Kidney epithelial cell (primary cell): ENCODE data around the gene IL1RAPL1. TPM values are rescaled to one million over a fixed set of nuclear protein-coding genes. Genes with fewer than 3 reads are reported as not detected.

Source experiments
- DNase-seq: peaks from one replicate; pipeline ENCODE4 v3.0.0-alpha.2; 2010; ENCODE audit warnings: low read depth
- H3K27me3 ChIP-seq: 2 replicates; pipeline ENCODE4 v1.6.0; 2011; ENCODE audit warnings: low read length; ENCODE audit not compliant: control insufficient read depth, insufficient read depth
- H3K36me3 ChIP-seq: 2 replicates; pipeline ENCODE4 v1.5.1; 2011; ENCODE audit warnings: low read length; ENCODE audit not compliant: control insufficient read depth, insufficient read depth
- H3K4me3 ChIP-seq: 2 replicates; pipeline ENCODE4 v1.5.1; 2011; ENCODE audit warnings: low read depth, mild to moderate bottlenecking, control low read depth, low read length
- total RNA-seq: library from RNA; depleted of rRNA; stranded (reverse); fragments of >200 nt; gene quantifications from 2 replicates; pipeline ENCODE4 v1.2.3, GENCODE V29; 2015
- TF ChIP-seq, protein P1 (sequence below): IDR thresholded peaks from 2 replicates; pipeline ENCODE4 v1.5.1; 2011; ENCODE audit warnings: mild to moderate bottlenecking, moderate library complexity, low read length, control low read depth, inconsistent platforms; ENCODE audit not compliant: insufficient read depth, poor library complexity, severe bottlenecking

The IL1RAPL1 gene
- total RNA-seq, 1 donor from 2014 or later: not detected

DNA sequence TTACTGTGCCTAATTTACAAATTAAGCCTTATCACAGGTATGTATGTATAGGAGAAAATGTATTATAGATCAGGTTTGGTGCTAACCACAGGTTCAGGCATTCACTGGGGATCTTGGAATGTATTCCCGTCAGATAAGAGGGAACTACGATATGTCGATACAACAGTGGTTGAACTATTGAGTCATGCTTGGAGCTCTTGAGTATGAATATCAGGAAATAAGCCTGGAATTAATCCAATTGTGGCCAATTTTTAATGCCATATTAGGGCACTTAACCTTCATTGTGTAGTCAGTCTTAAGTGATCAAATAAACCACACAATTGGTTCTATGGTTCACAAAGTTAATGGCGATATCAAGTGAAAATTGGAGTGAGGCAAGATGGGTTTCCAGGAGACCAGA is 556.5 kb downstream of the IL1RAPL1 start:
- H3K36me3 ChIP-seq: no peaks in the 10 kb centered on the region
- DNase-seq: no peak
- TF ChIP-seq, protein P1, sequence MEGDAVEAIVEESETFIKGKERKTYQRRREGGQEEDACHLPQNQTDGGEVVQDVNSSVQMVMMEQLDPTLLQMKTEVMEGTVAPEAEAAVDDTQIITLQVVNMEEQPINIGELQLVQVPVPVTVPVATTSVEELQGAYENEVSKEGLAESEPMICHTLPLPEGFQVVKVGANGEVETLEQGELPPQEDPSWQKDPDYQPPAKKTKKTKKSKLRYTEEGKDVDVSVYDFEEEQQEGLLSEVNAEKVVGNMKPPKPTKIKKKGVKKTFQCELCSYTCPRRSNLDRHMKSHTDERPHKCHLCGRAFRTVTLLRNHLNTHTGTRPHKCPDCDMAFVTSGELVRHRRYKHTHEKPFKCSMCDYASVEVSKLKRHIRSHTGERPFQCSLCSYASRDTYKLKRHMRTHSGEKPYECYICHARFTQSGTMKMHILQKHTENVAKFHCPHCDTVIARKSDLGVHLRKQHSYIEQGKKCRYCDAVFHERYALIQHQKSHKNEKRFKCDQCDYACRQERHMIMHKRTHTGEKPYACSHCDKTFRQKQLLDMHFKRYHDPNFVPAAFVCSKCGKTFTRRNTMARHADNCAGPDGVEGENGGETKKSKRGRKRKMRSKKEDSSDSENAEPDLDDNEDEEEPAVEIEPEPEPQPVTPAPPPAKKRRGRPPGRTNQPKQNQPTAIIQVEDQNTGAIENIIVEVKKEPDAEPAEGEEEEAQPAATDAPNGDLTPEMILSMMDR: no peak

GRCh38 chrX:29145316-29145715 is 558.1 kb downstream of the IL1RAPL1 start:
- Histone ChIP-seq H3K27me3 (no peaks in the 10 kb centered on the region), H3K4me3 (no peak overlapping the region), H3K36me3 (no peaks in the 10 kb centered on the region)
- no peak for DNase-seq
- TF ChIP-seq, protein P1: no peak

More for the DNA sequence above, 556.5 kb downstream of the IL1RAPL1 start:
- Histone ChIP-seq H3K27me3 (no peaks in the 10 kb centered on the region), H3K4me3 (no peak overlapping the region)

GRCh38 chrX:29148511-29148910 is 561.3 kb downstream of the IL1RAPL1 start:
- DNase-seq: no peak
- TF ChIP-seq, protein P1: no peak
- Histone ChIP-seq H3K36me3 (no peaks in the 10 kb centered on the region), H3K4me3 (no peak overlapping the region), H3K27me3 (no peaks in the 10 kb centered on the region)

- no peak overlapping the region for H3K4me3 ChIP-seq
- TF ChIP-seq, protein P1: no peak
- H3K36me3 ChIP-seq: no peaks in the 10 kb centered on the region
- H3K27me3 ChIP-seq: no peaks in the 10 kb centered on the region
- no peak for DNase-seq
Observed at GRCh38 chrX:29155286-29155685, 568.0 kb downstream of the IL1RAPL1 start.

DNA sequence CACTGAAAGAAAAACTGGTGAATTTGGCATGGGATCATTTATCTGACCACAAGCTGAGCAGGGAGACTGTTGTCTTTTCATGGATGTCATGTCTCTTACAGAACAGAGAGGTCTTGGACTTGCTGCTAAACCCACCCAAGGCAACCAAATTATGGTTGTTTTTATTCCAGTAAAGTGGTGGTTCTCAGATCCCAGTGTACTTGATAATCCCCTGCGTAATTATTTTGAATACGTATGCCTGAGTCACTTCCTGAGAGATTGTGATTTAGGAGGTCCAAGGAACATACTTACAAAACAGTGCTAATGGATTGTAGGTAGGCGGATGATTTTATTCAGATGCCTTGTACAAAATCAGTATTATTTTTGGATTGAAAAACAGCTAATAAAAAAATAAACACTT is 585.6 kb downstream of the IL1RAPL1 start:
- Histone ChIP-seq H3K4me3 (no peak overlapping the region), H3K27me3 (no peaks in the 10 kb centered on the region), H3K36me3 (no peaks in the 10 kb centered on the region)
- TF ChIP-seq, protein P1: no peak
- DNase-seq: no peak

DNA sequence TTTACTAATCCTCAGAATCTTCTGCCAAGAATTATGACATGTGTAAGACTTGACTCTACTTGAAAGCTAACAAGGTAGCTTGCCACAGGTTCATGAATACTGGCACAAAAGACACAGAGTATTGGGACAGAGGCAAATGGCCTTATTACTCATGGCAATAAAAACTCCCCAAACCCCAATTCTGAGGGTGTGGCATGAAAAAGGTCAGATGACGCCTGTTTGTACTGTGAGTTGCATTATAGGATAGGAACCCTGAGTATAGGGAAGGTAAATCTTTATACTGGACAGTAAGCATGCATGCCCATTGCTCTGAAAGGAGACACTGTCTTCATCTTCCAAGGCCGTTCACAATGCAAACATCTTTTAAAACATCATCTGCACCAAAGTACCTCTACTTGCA is 600.0 kb downstream of the IL1RAPL1 start:
- H3K27me3 ChIP-seq: no peaks in the 10 kb centered on the region
- no peak overlapping the region for H3K4me3 ChIP-seq
- H3K36me3 ChIP-seq: no peaks in the 10 kb centered on the region
- DNase-seq: no peak
- TF ChIP-seq, protein P1: no peak
